GM12873 (cell line): ENCODE results near the gene DIRAS3.

Experiments used
- CTCF ChIP-seq: IDR thresholded peaks from 2 replicates; pipeline ENCODE4 v1.5.1; 2012; ENCODE audit warnings: low read depth, mild to moderate bottlenecking, moderate library complexity, low read length, control low read depth; ENCODE audit not compliant: insufficient read depth; ENCODE audit errors: missing control alignments

Gene DIRAS3

GRCh38 chr1:68010090-68010489 lies 40.3 kb downstream of the DIRAS3 start:
- TF ChIP-seq CTCF, result no peak

- no peak for TF ChIP-seq CTCF
Measured at GRCh38 chr1:68000191-68000590, 50.2 kb downstream of the DIRAS3 start.

- TF ChIP-seq CTCF, result no peak
Measured at GRCh38 chr1:67997746-67998145, 52.7 kb downstream of the DIRAS3 start.
